LNCaP clone FGC (cell line): ENCODE measurements around the gene POLE.

Experiments
- DNase-seq: peaks from one replicate; pipeline ENCODE4 v3.0.0-alpha.2; 2011; ENCODE audit warnings: low read depth
- H3K4me3 ChIP-seq: 2 replicates; pipeline ENCODE4 v1.5.1; 2011; ENCODE audit warnings: mild to moderate bottlenecking, low read depth, low read length, control low read depth
- TF ChIP-seq, protein P1 (sequence below): IDR thresholded peaks from 2 replicates; pipeline ENCODE4 v1.5.1; 2012; ENCODE audit warnings: mild to moderate bottlenecking; ENCODE audit not compliant: control insufficient read depth, insufficient read depth; ENCODE audit errors: extremely low read depth

POLE gene

DNA sequence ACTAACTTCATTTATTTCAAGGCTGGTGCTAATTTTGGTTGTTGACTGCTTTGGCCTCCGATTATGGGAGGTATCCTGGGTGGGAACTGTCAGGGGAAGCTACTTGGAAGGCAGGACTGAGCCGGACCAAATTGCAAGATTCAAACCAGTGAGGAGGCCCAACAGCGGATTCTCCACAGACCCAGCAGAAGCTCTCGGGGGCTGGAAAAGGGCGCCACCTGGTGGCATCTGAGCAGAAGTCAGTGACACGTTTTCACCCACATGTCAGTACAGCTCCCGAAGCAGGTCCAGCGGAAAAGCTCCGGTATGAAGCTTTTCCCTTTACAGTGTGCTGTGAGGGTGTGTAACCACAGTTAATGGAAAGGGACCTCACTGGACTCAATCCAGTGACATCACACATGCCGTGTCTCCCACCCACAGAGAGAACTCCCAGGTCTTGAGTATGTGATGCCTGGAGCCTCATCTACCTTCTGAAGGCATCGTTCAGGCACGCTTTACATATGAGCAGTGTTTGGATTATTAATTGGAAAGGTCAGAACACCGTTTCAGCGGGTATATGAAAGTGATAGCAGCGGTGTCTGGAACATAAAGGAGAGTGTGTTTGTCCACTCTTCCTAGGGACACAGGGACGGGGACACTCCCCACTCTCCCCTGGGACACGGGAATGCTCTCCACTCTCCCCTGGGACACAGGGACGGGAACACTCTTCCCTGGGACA lies 72.1 kb downstream of the POLE start:
- DNase-seq, result no peak
- TF ChIP-seq, protein P1, sequence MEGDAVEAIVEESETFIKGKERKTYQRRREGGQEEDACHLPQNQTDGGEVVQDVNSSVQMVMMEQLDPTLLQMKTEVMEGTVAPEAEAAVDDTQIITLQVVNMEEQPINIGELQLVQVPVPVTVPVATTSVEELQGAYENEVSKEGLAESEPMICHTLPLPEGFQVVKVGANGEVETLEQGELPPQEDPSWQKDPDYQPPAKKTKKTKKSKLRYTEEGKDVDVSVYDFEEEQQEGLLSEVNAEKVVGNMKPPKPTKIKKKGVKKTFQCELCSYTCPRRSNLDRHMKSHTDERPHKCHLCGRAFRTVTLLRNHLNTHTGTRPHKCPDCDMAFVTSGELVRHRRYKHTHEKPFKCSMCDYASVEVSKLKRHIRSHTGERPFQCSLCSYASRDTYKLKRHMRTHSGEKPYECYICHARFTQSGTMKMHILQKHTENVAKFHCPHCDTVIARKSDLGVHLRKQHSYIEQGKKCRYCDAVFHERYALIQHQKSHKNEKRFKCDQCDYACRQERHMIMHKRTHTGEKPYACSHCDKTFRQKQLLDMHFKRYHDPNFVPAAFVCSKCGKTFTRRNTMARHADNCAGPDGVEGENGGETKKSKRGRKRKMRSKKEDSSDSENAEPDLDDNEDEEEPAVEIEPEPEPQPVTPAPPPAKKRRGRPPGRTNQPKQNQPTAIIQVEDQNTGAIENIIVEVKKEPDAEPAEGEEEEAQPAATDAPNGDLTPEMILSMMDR, result peak; percentile 90
- no peak overlapping the region for H3K4me3 ChIP-seq

DNA sequence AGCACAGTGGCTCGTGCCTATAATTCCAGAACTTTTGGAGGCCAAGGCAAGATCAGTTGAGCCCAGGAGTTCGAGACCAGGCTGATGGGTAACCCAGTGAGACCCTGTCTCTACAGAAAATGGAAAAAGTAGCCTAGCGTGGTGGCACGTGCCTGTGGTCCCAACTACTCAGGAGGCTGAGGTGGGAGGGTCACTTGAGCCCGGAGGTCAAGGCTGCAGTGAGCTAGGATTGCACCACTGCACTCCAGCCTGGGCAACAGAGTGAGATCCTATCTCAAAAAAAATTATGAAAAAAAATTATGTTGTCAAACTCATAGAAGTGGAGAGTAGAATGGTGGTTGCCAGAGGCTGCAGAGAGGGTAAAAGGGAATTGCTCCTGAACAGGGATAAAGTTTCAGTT lies 73.1 kb downstream of the POLE start:
- TF ChIP-seq, protein P1, result no peak
- no peak overlapping the region for H3K4me3 ChIP-seq
- no peak for DNase-seq

- TF ChIP-seq, protein P1, result no peak
- no peak overlapping the region for H3K4me3 ChIP-seq
- DNase-seq, result no peak
These were observed 75.5 kb downstream of the POLE start for GRCh38 chr12:132611620-132612019.

GRCh38 chr12:132610866-132611602 lies 76.1 kb downstream of the POLE start:
- no peak for DNase-seq
- no peak overlapping the region for H3K4me3 ChIP-seq
- TF ChIP-seq, protein P1, result no peak

DNA sequence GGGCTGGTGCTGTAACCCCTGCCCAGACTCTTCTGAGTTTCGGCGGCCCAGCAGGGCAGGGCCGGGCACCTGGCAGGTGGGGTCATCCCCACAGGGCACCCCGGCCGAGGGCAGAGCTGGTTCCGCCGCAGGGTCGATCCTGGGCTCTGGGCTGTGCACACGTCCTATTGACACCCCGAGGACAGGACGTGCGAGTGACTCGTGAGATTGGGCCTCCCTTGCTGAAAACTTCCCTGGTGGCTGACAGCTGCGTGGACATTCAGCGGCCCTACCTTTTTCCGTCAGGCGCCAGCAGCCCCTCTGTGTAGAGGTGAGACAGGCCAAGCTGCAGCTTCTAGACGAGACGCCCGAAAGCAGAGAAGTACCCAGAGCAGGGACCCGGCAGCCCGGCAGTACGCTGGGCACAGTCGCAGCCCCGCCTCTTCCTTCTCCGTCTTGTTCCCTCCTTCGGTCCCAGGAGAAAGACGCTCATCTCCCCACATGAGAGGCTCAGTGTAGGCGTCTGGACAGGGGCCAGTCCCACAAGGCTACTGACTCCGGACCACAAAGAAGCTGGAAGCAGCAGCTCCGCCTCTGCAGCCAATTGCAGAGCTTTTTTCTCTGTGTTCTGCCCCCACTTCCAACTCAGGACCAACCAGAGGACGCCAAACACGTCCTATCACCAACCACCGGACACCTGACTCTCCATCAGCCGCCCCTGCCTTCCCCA lies 76.9 kb downstream of the POLE start, which contains the start of gene LRCOL1:
TSS of gene LRCOL1 (minus strand) at position 532 of the 709 bp plus-strand sequence. CDS start 4,331 bp downstream, outside the sequence.
- H3K4me3 ChIP-seq, result no peak within 1 kb of the TSS
- TF ChIP-seq, protein P1, result no peak
- no peak for DNase-seq

- no peak overlapping the region for H3K4me3 ChIP-seq
- DNase-seq, result no peak
- TF ChIP-seq, protein P1, result no peak
These were observed 78.6 kb downstream of the POLE start for GRCh38 chr12:132608231-132609171.
